Measurements from ENCODE around the gene CTNNAL1.
A peak's percentile ranks its signal among the peaks of the same experiment; 100 is the strongest.
"Not testable (repeated sequence)": the region's sequence is repeated elsewhere in the genome, so short reads cannot be mapped to it uniquely, and the experiment has no call there.

Gene CTNNAL1

DNA sequence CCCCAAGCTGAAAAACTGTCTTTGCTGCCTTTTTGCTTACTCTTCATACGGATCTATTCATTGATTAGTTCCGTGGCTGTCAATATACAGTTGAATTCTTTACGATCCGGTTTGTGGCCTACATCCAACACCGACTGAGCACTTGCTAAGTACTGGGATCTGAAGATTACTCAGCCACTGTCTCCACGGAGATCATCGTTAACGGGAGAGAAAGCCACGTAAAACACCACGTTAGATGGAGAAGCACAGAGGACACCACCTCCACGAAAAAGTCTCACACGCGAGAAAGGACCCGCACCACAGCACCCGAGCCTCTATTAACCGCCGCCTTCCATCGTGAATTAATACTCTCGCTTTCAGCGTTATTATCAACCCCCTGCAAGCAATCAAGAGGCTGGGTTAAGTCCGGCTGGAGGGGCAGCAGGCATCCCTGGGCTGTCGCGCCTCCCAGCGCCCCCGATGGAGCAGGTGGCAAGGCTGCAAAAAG is 80.0 kb downstream of the CTNNAL1 start:
- DNase-seq (ENCODE audit: low read depth in 3 of 3), result peak in 1 of 3 donors; percentile 12

DNA sequence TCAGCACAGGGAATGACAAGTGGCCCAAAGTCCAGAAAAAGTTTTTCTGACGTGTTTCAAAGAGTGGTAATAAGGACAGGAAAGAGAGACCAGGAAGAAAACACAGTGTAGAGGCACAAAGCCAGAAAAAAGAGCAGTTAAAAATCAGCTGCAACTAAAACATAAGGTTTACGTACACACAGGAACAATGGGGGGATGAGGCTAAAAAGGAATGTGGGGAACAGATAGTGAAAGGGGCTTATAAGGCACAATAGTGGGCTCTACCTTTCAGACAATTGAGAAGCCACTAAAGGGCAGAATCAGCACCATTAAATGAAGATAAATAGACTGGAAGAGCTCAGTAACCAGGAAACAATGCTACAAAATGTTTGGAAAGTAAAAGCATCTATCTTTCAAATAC is 84.9 kb downstream of the CTNNAL1 start:
- no peak for DNase-seq (ENCODE audit: low read depth in 3 of 3)

DNA sequence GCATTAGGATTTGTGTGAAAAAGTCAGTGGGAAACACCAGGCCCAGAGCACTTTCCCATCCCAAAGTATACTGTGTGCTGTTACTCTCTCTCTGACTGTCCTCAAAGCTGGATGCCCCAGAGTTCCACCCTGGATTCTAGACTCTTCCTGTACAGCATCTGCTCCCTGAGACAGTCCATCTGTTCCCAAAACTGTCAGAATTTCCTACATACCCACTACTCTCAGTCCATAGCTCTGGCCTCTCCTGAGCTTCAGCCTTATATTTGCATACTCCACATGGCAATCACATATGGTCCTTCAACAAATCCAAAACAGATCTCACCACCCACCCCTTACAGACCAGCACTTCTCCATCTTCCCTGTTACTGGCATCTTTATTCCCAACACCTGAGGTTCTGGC is 88.8 kb downstream of the CTNNAL1 start:
- no peak for DNase-seq (ENCODE audit: low read depth in 3 of 3)

DNA sequence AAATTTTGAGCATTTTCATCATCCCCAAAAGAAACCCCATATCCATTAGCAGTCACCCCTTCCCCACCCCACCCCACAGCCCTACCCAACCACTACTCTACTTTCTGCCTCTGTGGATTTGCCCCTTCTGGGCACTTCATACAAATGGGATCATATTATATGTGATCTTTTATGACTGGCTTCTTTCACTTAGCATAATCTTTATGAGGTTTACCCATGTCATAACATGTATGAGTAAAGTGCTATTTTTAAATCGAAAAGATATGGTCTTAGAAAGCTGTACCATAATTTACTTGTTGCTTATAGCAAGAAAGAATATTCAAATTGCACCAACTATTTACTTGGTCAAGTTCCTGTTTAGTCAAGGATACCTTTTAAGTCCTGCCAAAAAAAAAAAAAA is 92.1 kb downstream of the CTNNAL1 start:
- DNase-seq (ENCODE audit: low read depth in 3 of 3), result no peak

DNA sequence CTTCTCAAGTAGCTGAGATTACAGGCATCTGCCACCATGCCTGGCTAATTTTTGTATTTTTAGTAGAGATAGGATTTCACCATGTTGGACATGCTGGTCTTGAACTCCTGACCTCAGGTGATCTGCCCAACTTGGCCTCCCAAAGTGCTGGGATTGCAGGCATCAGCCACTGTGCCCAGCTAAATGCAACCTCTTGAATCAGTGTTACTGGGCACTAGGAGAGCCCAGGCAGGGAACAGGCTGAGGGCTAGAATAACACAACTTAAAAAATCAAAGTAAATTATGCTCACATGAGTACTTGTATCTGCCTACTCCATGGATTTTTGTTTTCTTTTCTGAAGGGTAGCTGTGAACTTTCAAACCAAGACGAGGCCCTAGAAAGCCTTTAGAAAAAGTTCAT is 92.9 kb downstream of the CTNNAL1 start:
- not testable (repeated sequence) for DNase-seq (ENCODE audit: low read depth in 3 of 3)

DNA sequence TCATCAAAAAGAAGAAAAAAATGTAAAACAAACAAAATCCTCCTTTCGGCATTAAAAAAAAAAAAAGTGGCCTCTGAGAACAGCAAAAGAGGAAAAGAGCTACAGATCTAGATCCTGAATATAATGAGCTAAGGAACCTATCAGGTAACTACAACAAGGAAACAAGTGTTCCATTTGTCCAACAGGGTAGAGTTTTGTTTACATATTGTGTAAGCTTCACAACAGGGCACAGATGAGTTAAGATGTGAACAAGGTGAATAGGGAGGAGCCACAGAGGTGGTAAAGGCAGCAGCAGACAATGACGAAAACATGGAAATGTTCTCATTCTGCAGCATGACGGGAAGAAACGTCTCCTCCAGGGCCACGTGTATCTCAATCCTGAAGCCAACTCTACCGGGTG is 93.8 kb downstream of the CTNNAL1 start:
- no peak for DNase-seq (ENCODE audit: low read depth in 3 of 3)

DNA sequence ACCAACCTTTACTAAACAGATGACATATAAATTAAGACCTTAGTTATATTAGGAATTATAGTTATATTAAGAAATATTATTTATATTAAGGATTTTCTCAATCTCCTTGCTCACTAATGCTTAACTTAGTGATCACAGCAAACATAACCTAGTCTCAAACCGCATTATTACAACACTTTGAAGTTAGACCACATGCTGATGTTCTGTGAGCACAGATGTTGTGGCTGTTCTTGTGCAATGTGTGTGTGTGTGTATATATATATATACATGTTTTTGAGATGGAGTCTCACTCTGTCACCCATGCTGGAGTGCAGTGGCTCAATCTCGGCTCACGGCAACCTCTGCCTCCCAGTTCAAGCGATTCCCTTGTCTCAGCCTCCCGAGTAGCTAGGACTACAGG is 99.9 kb downstream of the CTNNAL1 start:
- DNase-seq (ENCODE audit: low read depth in 3 of 3), result no peak

DNA sequence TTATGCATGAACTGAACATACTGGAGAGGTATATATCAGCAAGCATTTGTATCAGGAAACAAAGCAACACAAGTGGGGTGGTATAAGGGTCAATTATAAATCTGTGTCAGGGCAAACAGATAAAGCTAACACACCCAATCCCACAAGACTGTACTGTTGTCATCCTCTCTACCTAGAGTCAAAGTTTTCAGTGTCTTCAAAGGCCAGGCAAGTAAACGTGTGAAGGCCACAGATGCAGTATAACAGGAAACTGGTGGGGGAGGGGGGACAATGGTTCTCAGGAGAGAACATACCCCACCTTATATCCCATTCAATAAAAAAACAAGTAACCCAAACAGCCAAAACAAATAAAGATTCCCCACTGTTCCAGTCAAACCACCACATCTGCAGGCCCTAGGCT is 101.5 kb downstream of the CTNNAL1 start:
- DNase-seq (ENCODE audit: low read depth in 3 of 3), result no peak

DNA sequence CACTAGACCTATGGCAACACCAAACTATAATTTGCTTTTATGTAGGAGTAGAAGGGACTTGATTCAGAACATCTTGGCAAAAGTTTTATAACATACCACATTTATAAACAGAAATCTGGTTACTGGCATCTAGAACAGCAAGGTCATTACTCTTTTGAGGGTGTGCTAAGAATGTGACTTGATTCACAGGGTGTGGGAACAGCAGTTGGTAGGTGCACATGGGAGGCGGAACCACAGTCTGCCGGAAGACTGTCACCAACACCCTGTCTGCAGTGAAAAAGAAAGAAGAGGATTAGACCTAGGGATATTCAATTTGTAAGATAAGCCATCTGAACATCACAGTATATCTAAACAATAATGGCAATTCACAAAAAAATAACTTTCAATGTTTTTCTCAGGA is 102.4 kb downstream of the CTNNAL1 start:
- DNase-seq (ENCODE audit: low read depth in 3 of 3), result no peak

DNA sequence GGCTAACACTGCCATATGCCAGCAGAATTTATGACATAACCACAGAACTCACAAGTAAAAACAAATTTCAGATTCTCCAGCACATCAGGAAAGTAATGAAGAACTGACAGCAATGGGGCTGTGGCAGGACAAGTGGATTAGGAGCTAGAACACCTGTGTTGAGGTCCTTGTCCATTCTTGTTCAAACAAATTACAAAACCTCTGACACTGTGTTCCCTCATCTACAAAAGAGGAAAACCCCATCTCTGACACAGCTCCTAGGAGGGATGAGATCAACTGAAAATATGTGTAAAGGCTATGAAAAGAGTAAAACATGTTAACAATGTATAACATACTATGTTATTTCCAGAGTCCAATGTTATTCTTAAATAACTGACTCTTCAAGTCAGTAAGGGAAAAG is 102.9 kb downstream of the CTNNAL1 start:
- no peak for DNase-seq (ENCODE audit: low read depth in 3 of 3)

DNA sequence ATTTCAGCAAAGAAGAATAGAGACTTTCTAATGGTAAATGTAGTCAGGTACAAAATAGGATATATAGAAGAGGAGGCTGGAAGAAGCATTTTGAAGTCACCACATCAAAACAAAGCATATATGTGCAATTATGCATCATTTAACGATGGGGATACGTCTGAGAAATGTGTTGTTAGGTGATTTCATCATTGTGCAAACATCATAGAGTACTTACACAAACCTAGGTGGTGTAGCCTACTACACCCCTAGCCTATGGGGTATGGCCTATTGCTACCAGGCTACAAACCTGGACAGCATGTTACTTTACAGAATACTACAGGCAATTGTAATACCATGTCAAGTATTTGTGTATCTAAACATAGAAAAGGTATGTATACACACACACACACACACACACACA is 107.8 kb downstream of the CTNNAL1 start:
- no peak for DNase-seq (ENCODE audit: low read depth in 3 of 3)

DNA sequence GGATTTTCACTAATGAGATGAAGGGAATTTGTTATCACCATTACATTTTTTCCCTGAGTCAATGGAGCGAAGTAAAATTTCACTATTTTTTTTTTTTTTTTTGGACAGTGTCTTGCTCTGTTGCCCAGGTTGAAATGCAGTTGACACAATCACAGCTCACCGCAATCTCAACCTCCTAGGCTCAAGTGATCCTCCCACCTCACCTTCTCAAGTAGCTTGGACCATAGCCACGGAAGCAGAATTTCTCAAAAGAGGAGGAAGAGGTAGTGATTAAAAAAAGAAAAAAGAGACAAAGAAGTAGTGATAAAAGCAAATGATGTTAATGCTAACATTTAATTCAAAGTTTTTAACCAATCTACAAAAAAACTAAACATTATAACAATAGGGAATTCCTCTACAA is 109.1 kb downstream of the CTNNAL1 start:
- DNase-seq (ENCODE audit: low read depth in 3 of 3), result no peak

DNA sequence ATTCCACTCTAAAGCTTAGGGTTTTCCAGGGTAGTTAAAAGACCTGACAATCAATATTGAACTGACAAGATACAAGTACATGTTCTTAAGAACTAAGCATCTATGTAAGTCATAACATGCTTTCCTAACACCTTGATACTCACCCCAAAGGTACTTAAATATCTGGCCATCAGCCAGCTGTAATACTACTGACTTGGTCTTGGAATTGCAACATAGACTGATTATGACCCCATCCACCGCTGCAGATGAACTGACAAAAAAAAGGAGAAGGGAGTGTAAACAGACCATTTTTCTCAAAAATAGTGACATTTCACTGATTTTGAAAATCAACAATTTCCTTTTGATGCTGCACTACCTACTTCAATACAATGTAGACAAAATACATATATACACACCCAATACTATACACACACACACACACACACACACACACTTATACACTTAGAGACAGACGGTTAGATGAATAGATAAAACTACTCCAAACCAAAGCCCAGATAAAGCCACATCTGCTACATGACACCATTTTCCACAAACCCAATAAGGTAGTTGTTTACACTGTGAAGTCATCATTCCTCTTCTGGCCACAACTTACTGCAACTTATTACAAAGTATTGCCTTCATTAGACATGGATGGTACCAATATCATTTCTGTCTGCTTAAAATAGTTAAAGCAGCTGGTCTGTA is 109.7 kb downstream of the CTNNAL1 start:
- DNase-seq (ENCODE audit: low read depth in 3 of 3), result no peak

DNA sequence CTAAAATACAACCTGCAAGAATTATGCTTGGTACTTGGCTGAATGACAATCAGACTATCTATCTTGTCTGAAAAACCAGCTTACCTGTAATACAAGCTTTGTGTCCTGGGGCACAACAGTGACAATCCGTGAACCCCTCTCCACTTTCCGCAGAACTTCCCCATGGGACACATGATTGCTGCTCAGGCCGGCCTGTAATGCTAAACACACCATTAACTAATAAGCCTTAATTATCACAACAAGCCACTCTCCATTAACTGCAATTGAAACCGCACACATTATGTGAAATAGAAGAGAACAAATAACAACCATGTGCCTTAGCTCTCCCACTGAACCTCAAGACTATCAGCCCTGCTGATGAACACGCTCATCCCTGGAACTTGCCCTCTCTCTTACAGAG is 113.1 kb downstream of the CTNNAL1 start:
- DNase-seq (ENCODE audit: low read depth in 3 of 3), result no peak

DNA sequence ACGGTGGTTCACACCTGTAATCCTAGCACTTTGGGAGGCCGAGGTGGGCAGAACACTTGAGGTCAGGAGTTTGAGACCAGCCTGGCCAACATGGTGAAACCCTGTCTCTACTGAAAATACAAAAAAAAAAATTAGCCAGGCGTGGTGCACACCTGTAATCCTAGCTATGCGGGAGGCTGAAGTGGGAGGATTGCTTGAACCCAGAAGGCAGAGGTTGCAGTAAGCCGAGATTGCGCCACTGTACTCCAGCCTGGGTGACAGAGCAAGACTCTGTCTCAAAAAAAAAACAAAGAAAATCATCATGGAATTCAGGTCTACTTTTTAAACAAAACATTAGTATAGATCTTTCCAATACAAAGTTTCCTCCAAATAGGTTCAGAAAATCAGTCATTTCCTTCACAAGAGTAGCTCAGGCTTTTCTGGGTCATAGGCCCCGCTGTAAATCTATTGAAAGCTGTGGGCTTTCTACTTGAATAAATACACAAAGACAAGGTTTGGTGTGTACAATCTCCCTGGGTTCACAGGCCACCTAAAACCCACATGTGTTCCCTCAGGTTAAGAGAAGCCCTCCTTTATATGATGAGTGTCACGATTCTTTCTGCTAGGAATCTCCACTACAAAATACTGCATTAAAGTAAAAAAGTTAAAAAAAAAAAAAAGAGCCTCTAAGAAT is 114.1 kb downstream of the CTNNAL1 start:
- DNase-seq (ENCODE audit: low read depth in 3 of 3), result not testable (repeated sequence)

DNA sequence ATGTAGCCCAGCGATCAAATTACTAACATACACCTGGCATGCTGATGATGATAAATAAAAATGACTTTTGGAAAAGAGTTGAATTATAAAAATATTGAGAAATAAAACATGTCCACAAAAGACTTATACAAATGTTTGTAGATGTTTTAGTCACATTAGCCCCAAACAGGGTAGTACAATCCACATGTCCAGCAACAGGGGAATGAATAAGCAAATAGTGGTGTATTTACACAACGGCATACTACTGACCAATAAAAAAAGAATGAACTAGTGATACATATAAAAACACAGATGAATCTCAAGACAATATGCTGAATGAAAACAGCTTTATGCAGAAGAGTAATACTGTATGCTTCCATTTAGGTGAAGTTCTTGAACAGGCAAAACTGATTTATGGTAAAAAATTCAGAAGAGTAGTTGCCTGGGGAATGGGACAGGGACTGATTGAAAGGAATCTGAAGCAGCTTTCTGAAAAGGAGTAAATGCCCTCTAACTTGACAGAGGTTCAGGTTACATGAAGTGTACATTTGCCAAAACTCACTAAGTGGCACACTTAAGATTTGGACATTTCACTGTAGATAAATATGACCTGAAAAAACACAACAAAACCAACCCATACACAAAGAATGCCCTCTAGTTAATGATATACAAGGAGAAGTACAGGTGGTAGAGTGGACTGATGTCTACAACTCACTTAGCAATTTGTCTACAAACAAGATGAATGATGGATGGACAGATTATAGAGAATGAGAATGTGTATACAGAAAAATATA is 115.8 kb downstream of the CTNNAL1 start:
- DNase-seq (ENCODE audit: low read depth in 3 of 3), result no peak

DNA sequence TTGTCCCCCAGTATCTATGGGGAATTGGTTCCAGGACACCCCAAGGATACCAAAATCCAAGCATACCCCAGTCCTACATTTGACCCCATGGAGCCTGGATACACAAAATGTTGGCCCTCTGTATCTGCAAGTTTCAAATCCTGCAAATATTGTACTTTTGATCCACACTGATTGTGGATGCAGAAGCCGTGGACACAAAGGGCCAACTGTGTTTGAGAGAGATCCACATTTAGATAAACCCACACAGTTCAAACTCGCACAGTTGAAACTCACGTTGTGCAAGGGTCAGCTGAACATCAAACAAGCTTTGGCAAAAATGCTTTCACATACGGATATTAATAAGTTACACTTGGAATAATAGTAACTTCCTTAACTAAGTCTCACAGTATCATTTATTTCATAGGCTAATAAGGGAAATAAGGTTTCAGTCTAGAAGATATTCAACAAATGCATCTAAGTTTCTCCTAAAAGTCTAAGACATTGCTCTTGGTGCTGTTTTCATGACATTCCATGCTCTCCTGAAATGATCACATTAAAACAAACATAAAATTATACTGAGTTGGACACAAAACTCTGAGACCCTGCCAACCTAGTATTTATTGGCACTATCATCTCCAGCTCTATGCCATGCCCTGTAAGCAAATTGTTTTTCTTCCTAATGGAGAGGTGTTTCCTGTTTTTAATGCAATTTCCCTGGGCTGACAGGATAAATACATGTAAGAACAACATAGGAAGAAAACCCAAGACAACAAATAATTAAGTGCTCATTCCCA is 118.9 kb downstream of the CTNNAL1 start:
- no peak for DNase-seq (ENCODE audit: low read depth in 3 of 3)
